H1 (cell line): ENCODE measurements around the gene SNRPE. TPM values are rescaled to one million over a fixed set of nuclear protein-coding genes. Genes with fewer than 3 reads are reported as not detected.

Experiments used
- CTCF ChIA-PET: fragments of 300-600 bp; sonication (Branson Sonifier 250); formaldehyde crosslinking; loops from one replicate; lab custom pipeline; 2021; ENCODE audit not compliant: partially characterized antibody; lab: Charles Lee
- POLR2A ChIA-PET: fragments of 300-600 bp; sonication (Branson Sonifier 250); formaldehyde crosslinking; loops from one replicate; lab custom pipeline; 2021; ENCODE audit warnings: inconsistent platforms; ENCODE audit not compliant: partially characterized antibody; lab: Charles Lee
- DNase-seq, 2 experiments: peaks; one replicate each; pipeline versions ENCODE4 v3.0.0 to v3.0.0-alpha.2; 2010 to 2022; ENCODE audit warnings: low spot score in 2 of 2, low read depth in 1 of 2, mixed read lengths in 1 of 2
- FAIRE-seq: peaks from 2 replicates; lab custom pipeline; 2011; peaks lifted over from hg19 to GRCh38; lab: Jason Lieb, UNC
- H2AFZ ChIP-seq: 2 replicates; pipeline ENCODE4 v1.8.1; 2012; ENCODE audit warnings: low read length, inconsistent platforms
- H2AK5ac ChIP-seq: 2 replicates; pipeline ENCODE4 v1.6.1; 2013; ENCODE audit warnings: low read depth, low read length
- H2BK120ac ChIP-seq: replicated peaks from 2 replicates; pipeline ENCODE3; 2013; ENCODE audit warnings: low read depth, low read length, inconsistent platforms
- H2BK12ac ChIP-seq: 2 replicates; pipeline ENCODE4 v1.6.1; 2013; ENCODE audit warnings: low read depth, low read length
- H2BK15ac ChIP-seq: 2 replicates; pipeline ENCODE4 v1.6.1; 2013; ENCODE audit warnings: low read length
- H2BK20ac ChIP-seq: 2 replicates; pipeline ENCODE4 v1.6.1; 2013; ENCODE audit warnings: low read length
- H2BK5ac ChIP-seq: 2 replicates; pipeline ENCODE4 v1.6.1; 2013; ENCODE audit warnings: low read depth, low read length
- H3K14ac ChIP-seq: 2 replicates; pipeline ENCODE4 v1.6.1; 2013; ENCODE audit warnings: inconsistent platforms; ENCODE audit not compliant: insufficient read length
- H3K18ac ChIP-seq: 2 replicates; pipeline ENCODE4 v1.6.1; 2013; ENCODE audit warnings: low read length; ENCODE audit errors: extremely low read depth
- H3K23ac ChIP-seq: 2 replicates; pipeline ENCODE4 v1.6.1; 2013; ENCODE audit warnings: inconsistent platforms; ENCODE audit not compliant: insufficient read length
- H3K23me2 ChIP-seq: 2 replicates; pipeline ENCODE4 v1.6.1; 2013; ENCODE audit warnings: low read depth, low read length
- H3K27ac ChIP-seq: 2 replicates; pipeline ENCODE4 v1.6.1; 2011; ENCODE audit warnings: low read depth, low read length, inconsistent platforms
- H3K27me3 ChIP-seq, 4 experiments: replicated peaks in 1 of 4; 1 replicate in 1 of 4; 2 replicates in 3 of 4; pipeline versions ENCODE4 v1.6.1 to v1.8.1; 2011 to 2013; ENCODE audit warnings: low read length in 3 of 4, mild to moderate bottlenecking in 3 of 4, inconsistent platforms in 2 of 4, mixed read lengths in 2 of 4, moderate library complexity in 1 of 4; ENCODE audit not compliant: control insufficient read depth in 3 of 4, insufficient read depth in 3 of 4; ENCODE audit errors: extremely low read depth in 1 of 4
- H3K36me3 ChIP-seq, 4 experiments: 2 replicates each; pipeline versions ENCODE4 v1.6.1 to v1.8.1; 2011 to 2013; ENCODE audit warnings: mild to moderate bottlenecking in 4 of 4, low read length in 3 of 4, moderate library complexity in 2 of 4, control low read depth in 1 of 4, inconsistent platforms in 1 of 4; ENCODE audit not compliant: insufficient read depth in 4 of 4, control insufficient read depth in 2 of 4
- H3K4ac ChIP-seq: replicated peaks from 2 replicates; pipeline ENCODE3; 2013; ENCODE audit warnings: low read length, low read depth, mixed read lengths, inconsistent platforms; ENCODE audit not compliant: insufficient read length
- H3K4me1 ChIP-seq, 4 experiments: replicated peaks in 1 of 4; 1 replicate in 1 of 4; 2 replicates in 3 of 4; pipeline versions ENCODE4 v1.6.1 to v1.8.1; 2011 to 2013; ENCODE audit warnings: low read length in 3 of 4, inconsistent platforms in 2 of 4, mixed read lengths in 1 of 4; ENCODE audit not compliant: insufficient read depth in 4 of 4, control insufficient read depth in 3 of 4
- H3K4me2 ChIP-seq, 2 experiments: 2 replicates each; pipeline versions ENCODE4 v1.6.1 to v1.8.1; 2011 to 2013; ENCODE audit warnings: low read depth in 2 of 2, low read length in 2 of 2, control low read depth in 1 of 2, inconsistent platforms in 1 of 2, mild to moderate bottlenecking in 1 of 2; ENCODE audit not compliant: insufficient read depth in 1 of 2
- H3K4me3 ChIP-seq, 4 experiments: fragments of 200-600, 300-600 bp in 1 of 4; sonication (generic), shearing (Covaris generic), sonication (Bioruptor Twin) in 1 of 4; 2 replicates each; pipeline versions ENCODE4 v1.5.1 to v1.8.1; 2011 to 2016; ENCODE audit warnings: low read length in 4 of 4, low read depth in 3 of 4, control low read depth in 2 of 4, inconsistent platforms in 2 of 4, mild to moderate bottlenecking in 2 of 4, mixed read lengths in 1 of 4, moderate library complexity in 1 of 4; ENCODE audit not compliant: insufficient read depth in 2 of 4; ENCODE audit errors: extremely low read depth in 1 of 4
- H3K56ac ChIP-seq: replicated peaks from 2 replicates; pipeline ENCODE3; 2013; ENCODE audit warnings: low read depth, mild to moderate bottlenecking, mixed read lengths, low read length, inconsistent platforms; ENCODE audit not compliant: insufficient read length
- H3K79me1 ChIP-seq: 2 replicates; pipeline ENCODE4 v1.6.1; 2013; ENCODE audit warnings: low read depth, low read length, control low read depth
- H3K79me2 ChIP-seq, 2 experiments: 2 replicates each; pipeline versions ENCODE4 v1.6.1 to v1.8.1; 2012 to 2013; ENCODE audit warnings: low read length in 2 of 2, mild to moderate bottlenecking in 2 of 2, inconsistent platforms in 1 of 2; ENCODE audit not compliant: insufficient read depth in 2 of 2, control insufficient read depth in 1 of 2
- H3K9ac ChIP-seq, 4 experiments: replicated peaks in 1 of 4; 1 replicate in 1 of 4; 2 replicates in 3 of 4; pipeline versions ENCODE4 v1.6.1 to v1.8.1; 2011 to 2013; ENCODE audit warnings: low read depth in 3 of 4, low read length in 3 of 4, control low read depth in 2 of 4, mild to moderate bottlenecking in 2 of 4, moderate library complexity in 2 of 4, inconsistent platforms in 1 of 4; ENCODE audit errors: extremely low read depth in 1 of 4
- H3K9me3 ChIP-seq, 2 experiments: 2 replicates each; pipeline versions ENCODE4 v1.6.1 to v1.8.1; 2012 to 2013; ENCODE audit warnings: mild to moderate bottlenecking in 2 of 2, moderate library complexity in 2 of 2, control low read depth in 1 of 2, inconsistent platforms in 1 of 2, low read depth in 1 of 2, low read length in 1 of 2, mixed read lengths in 1 of 2; ENCODE audit not compliant: insufficient read depth in 2 of 2
- H4K20me1 ChIP-seq, 2 experiments: replicated peaks in 1 of 2; 2 replicates each; pipeline versions ENCODE3 to v1.8.1; 2011 to 2013; ENCODE audit warnings: inconsistent platforms in 2 of 2, low read length in 2 of 2, mild to moderate bottlenecking in 1 of 2; ENCODE audit not compliant: insufficient read depth in 2 of 2, control insufficient read depth in 1 of 2
- H4K5ac ChIP-seq: 2 replicates; pipeline ENCODE4 v1.6.1; 2013; ENCODE audit warnings: low read length, low read depth, mixed read lengths, inconsistent platforms; ENCODE audit not compliant: insufficient read length
- H4K8ac ChIP-seq: 2 replicates; pipeline ENCODE4 v1.8.0; 2013; ENCODE audit warnings: mild to moderate bottlenecking, moderate library complexity, low read length, inconsistent platforms; ENCODE audit not compliant: insufficient read depth; ENCODE audit errors: extremely low read depth
- H4K91ac ChIP-seq: replicated peaks from 2 replicates; pipeline ENCODE3; 2013; ENCODE audit warnings: low read length, mixed read lengths, inconsistent platforms; ENCODE audit not compliant: insufficient read length
- EGR1 ChIP-seq: IDR thresholded peaks from 2 replicates; pipeline ENCODE4 v1.6.1; 2011; ENCODE audit warnings: low read depth, low read length, borderline replicate concordance
- POU5F1 ChIP-seq: IDR thresholded peaks from 2 replicates; pipeline ENCODE4 v1.6.1; 2011; ENCODE audit warnings: low read depth, mild to moderate bottlenecking, low read length, moderate library complexity
- WGBS, 2 experiments: shearing (Covaris generic) in 1 of 2; methylation state at CpG; one replicate each; pipeline versions ENCODE4 v1.1.6 to v1.1.7; 2013 to 2015; ENCODE audit warnings: low lambda C conversion rate in 2 of 2, mixed read lengths in 2 of 2, inconsistent platforms in 1 of 2, low coverage in 1 of 2, missing lambda C conversion rate in 1 of 2; ENCODE audit not compliant: insufficient replicate concordance in 2 of 2, insufficient coverage in 1 of 2, insufficient read length in 1 of 2; ENCODE audit errors: extremely low coverage in 1 of 2, missing lambda C conversion rate in 1 of 2; 5-methylcytosine and 5-hydroxymethylcytosine counted together
- polyA plus RNA-seq, 7 experiments: library from polyadenylated mRNA; depleted of rRNA in 3 of 7; stranded (reverse) in 5 of 7; unstranded in 2 of 7; fragments of >200 nt in 5 of 7; fragments of 200-250 nt in 2 of 7; gene quantifications; 1 replicate in 5 of 7; 2 replicates in 1 of 7; 4 replicates in 1 of 7; pipeline versions ENCODE4 v1.2.1 to v1.2.3, GENCODE V29; 2011 to 2013; ENCODE audit warnings: missing spikeins in 2 of 7, mixed read lengths in 2 of 7
- total RNA-seq: library from RNA; stranded (reverse); fragmentation: NEBNext Ultra II Directional; extraction: Animal tissue kit (Norgen Biotek cat#: 25700); gene quantifications from 2 replicates; pipeline ENCODE4 v1.2.1, GENCODE V29; 2021

The SNRPE gene
- total and polyA plus RNA-seq, 2 of the 8 experiments (the other 6 are each of a cell fraction or from before 2014, with no cell fraction given), result 416 to 461 TPM

- Histone ChIP-seq H3K9ac (no peak overlapping the region), H3K36me3 (no peaks in the 10 kb centered on the region), H3K4me2 (no peak overlapping the region), H4K91ac (no peak overlapping the region), H3K27ac (no peak overlapping the region), H3K79me2 (no peaks in the 10 kb centered on the region), H2BK120ac (no peak overlapping the region), H4K8ac (no peak overlapping the region), H3K9me3 (no peaks in the 10 kb centered on the region), H2BK12ac (no peak overlapping the region), H2AK5ac (no peak overlapping the region), H3K23ac (no peak overlapping the region), H2AFZ (no peak overlapping the region), H2BK15ac (no peak overlapping the region), H3K79me1 (no peaks in the 10 kb centered on the region), H2BK20ac (no peak overlapping the region), H3K23me2 (no peaks in the 10 kb centered on the region), H3K18ac (no peak overlapping the region), H3K56ac (no peak overlapping the region), H3K4me1 (no peaks in the 10 kb centered on the region), H3K14ac (no peak overlapping the region), H2BK5ac (no peak overlapping the region), H4K20me1 (no peaks in the 10 kb centered on the region), H3K4me3 (no peak overlapping the region), H3K27me3 (no peaks in the 10 kb centered on the region), H4K5ac (no peak overlapping the region), H3K4ac (no peak overlapping the region)
- TF ChIP-seq EGR1 (no peak), POU5F1 (no peak)
- WGBS, 2 experiments, result 80% methylated on average over 1 of the region's 5 CpGs; no CpG with 5 or more reads in 1 of the 2 experiments
- DNase-seq (no peak), FAIRE-seq (no peak)
- CTCF ChIA-PET, result no interaction called here
- POLR2A ChIA-PET, result no interaction called here
These were observed 46.5 kb downstream of the SNRPE start for GRCh38 chr1:203907901-203908300.
